Psoas muscle (tissue), 8 donors: ENCODE measurements around the gene RNF186. TPM values are rescaled to one million over a fixed set of nuclear protein-coding genes. Genes with fewer than 3 reads are reported as not detected.

Source experiments
- ATAC-seq, 4 donors: fragments of 200-7000 bp; cut with Tn5 transposase; one replicate each; pipeline ENCODE4 v1.9.1; 2020; ENCODE audit warnings: moderate library complexity in 3 of 4, mild to moderate bottlenecking in 2 of 4
- DNase-seq, 2 donors: peaks; one replicate each; pipeline ENCODE4 v3.0.0-alpha.2; 2020
- H3K27ac ChIP-seq: fragments of 200-600 bp; one replicate; pipeline ENCODE4 v1.8.0; 2022
- H3K27me3 ChIP-seq, 3 donors: fragments of 200-600 bp in 1 of 3; one replicate each; pipeline versions ENCODE4 v1.6.1 to v1.8.0; 2013 to 2022; ENCODE audit warnings: low read length in 2 of 3, mild to moderate bottlenecking in 2 of 3, moderate library complexity in 1 of 3; ENCODE audit not compliant: insufficient read depth in 3 of 3
- H3K36me3 ChIP-seq, 2 donors: fragments of 200-600 bp in 1 of 2; one replicate each; pipeline versions ENCODE4 v1.6.1 to v1.8.0; 2013 to 2022; ENCODE audit warnings: low read depth in 1 of 2, mild to moderate bottlenecking in 1 of 2, moderate library complexity in 1 of 2; ENCODE audit not compliant: insufficient read depth in 1 of 2
- H3K4me1 ChIP-seq: fragments of 200-600 bp; one replicate; pipeline ENCODE4 v1.8.0; 2022
- H3K4me3 ChIP-seq: fragments of 200-600 bp; one replicate; pipeline ENCODE4 v1.8.0; 2022; ENCODE audit warnings: mild to moderate bottlenecking
- H3K9me3 ChIP-seq: fragments of 200-600 bp; one replicate; pipeline ENCODE4 v1.8.0; 2022
- WGBS, 3 donors: extraction: QIAGEN DNeasy Blood & Tissue Kit; methylation state at CpG; one replicate each; pipeline versions ENCODE4 v1.1.6 to v1.1.7; 2013; 5-methylcytosine and 5-hydroxymethylcytosine counted together
- intact Hi-C, 2 donors: fragments of 100-400 bp; cut with DNase I; formaldehyde crosslinking; loops; one replicate each; pipeline versions ENCODE4 v1.11.0 to v1.14.2; 2022
- polyA plus RNA-seq, 3 donors: library from polyadenylated mRNA; stranded (reverse); fragments of 200-250 nt; gene quantifications; one replicate each; pipeline ENCODE4 v1.2.3, GENCODE V29; 2013
- total RNA-seq, 4 donors: library from RNA; stranded (reverse); fragmentation: NEBNext Ultra II Directional in 2 of 4; extraction: Animal tissue kit (Norgen Biotek cat#: 25700) in 2 of 4; gene quantifications; one replicate each; pipeline versions ENCODE4 v1.2.1 to v1.2.4, GENCODE V29; 2021 to 2023
- TF ChIP-seq, protein P1 (sequence below): fragments of 200-600 bp; IDR thresholded peaks from one replicate; pipeline ENCODE4 v1.8.0; 2022; ENCODE audit warnings: antibody characterized with exemption
- donor health status: healthy with polysubstance abuse.
- donor health status: DM: no; HTN: no; CAD: no; lungs with moderate emphysema.
- donor health status: Bipolar disorder and iron deficiency.
- donor health status: healthy.
- donor health status: DM: yes; HTN: yes; CAD: no.
- donor health status: DM: no; HTN: no; CAD: no.
- donor health status: DM: no; HTN: no; CAD: no.
- donor health status: DM: yes; HTN: yes; CAD: no.

The RNF186 gene
- total and polyA plus RNA-seq, 7 donors: 0.08 TPM; not detected in 6

DNA sequence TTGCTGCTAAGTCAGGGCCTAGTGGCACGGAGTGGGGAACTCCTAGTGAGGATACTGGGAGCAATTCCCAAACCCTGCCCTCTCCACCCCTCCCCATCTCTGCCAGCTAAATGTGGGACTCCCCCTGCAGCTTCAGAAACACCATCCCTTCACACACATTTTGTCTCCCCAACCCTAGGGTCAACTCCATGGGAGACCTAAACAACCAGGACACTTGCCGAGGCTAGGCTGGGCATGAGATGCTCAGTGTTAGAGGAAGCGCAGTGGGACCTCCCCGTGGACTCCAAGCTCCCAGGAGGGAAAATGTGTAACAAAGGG, 1.5 kb downstream of the RNF186 start:
- H3K4me3 ChIP-seq: no peak overlapping the region
- no peak overlapping the region for H3K27ac ChIP-seq
- intact Hi-C loops: loop anchor here in 1 of 2 donors (5.0 kb wide), 1 partner anchor 96 kb away; no protein-coding TSS in a partner anchor
- no peaks in the 10 kb centered on the region for H3K36me3 ChIP-seq
- no peaks in the 10 kb centered on the region for H3K9me3 ChIP-seq
- TF ChIP-seq, protein P1, sequence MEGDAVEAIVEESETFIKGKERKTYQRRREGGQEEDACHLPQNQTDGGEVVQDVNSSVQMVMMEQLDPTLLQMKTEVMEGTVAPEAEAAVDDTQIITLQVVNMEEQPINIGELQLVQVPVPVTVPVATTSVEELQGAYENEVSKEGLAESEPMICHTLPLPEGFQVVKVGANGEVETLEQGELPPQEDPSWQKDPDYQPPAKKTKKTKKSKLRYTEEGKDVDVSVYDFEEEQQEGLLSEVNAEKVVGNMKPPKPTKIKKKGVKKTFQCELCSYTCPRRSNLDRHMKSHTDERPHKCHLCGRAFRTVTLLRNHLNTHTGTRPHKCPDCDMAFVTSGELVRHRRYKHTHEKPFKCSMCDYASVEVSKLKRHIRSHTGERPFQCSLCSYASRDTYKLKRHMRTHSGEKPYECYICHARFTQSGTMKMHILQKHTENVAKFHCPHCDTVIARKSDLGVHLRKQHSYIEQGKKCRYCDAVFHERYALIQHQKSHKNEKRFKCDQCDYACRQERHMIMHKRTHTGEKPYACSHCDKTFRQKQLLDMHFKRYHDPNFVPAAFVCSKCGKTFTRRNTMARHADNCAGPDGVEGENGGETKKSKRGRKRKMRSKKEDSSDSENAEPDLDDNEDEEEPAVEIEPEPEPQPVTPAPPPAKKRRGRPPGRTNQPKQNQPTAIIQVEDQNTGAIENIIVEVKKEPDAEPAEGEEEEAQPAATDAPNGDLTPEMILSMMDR: no peak
- no peaks in the 10 kb centered on the region for H3K4me1 ChIP-seq
- no peaks in the 10 kb centered on the region for H3K27me3 ChIP-seq
- DNase-seq: no peak
- no peak for ATAC-seq
- 78 to 88% (median 87%) methylated on average over 4 of the region's 4 CpGs for WGBS, 3 donors

DNA sequence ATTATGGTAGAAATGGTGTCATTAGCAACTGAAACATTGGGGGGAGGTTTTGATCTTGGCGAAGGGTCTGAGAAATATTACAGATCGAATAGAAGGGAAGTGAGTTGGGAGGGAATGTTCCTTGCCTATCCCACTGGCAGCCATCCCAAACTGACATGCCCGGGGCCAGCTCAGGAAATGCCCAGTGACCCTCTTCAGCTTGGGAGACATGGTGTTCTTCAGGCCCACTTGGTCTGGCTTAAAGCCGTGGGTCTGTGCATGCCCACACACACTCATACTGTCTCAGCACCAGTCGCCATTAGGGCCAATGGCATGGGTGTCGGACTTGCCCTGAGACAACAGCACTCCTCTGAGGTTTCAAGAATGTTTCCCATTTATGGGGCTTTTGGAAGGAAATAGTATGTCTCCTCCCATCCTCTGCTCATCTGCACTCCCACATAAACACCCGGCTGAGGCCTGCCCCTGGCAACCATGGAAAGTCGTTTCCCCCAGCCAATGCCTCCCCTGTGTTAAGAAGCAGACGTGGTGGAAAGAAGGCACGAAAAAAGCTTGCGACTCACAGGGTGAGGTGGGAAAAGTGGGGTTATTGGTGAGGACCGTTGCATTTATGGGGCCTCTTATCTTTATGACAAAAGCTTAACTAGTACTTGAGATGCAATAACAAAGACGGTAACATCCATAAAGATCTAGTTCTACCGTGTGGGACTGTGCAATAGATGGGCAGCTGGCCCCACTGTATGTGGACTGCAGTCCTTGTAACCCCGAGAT, 2.0 kb downstream of the RNF186 start:
- Histone ChIP-seq H3K27ac (no peak overlapping the region), H3K27me3 (no peaks in the 10 kb centered on the region), H3K36me3 (no peaks in the 10 kb centered on the region), H3K4me3 (no peak overlapping the region), H3K9me3 (no peaks in the 10 kb centered on the region), H3K4me1 (no peaks in the 10 kb centered on the region)
- ATAC-seq (no peak), DNase-seq (no peak)
- 66 to 78% (median 72%) methylated on average over 15 of the region's 15 CpGs for WGBS, 3 donors
- intact Hi-C loops: loop anchor here in 1 of 2 donors (5.0 kb wide), 1 partner anchor 96 kb away; no protein-coding TSS in a partner anchor
- TF ChIP-seq, protein P1: no peak

DNA sequence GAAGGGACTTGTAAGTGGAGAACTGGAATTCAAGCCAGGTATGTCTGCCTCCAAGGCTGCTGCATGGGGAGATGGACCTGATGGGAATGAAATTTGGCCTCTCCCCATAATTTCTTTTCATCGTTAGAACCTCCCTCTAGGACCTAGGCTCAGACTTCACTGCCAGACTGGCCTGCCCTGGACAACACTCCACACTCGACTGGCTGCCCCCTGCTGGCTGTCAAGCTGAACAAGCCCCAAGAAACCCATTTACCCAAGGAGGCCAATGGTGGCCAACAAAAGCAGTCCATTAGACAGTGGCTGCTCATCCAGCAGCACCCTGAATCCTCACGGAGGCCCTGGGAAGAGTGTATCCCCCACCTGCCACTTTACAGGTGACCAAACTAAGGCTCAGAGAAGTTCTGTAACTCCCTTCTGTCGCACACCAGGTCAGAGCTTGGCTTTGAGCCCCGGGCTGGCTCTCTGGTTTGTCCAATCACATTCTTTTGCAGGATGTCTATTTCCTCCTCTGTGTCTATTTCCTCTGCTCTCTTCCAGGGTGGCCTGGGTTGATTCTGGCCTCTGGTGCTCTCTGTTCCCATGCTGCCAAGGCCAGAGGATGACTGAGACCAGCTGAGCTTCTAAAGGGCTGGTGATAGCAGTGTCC, 3.8 kb downstream of the RNF186 start:
- Histone ChIP-seq H3K4me1 (no peaks in the 10 kb centered on the region), H3K9me3 (no peaks in the 10 kb centered on the region), H3K4me3 (no peak overlapping the region), H3K36me3 (no peaks in the 10 kb centered on the region), H3K27me3 (no peaks in the 10 kb centered on the region), H3K27ac (no peak overlapping the region)
- intact Hi-C loops: loop anchor here in 1 of 2 donors (5.0 kb wide), 1 partner anchor 94 kb away; no protein-coding TSS in a partner anchor
- 56 to 62% (median 57%) methylated on average over 5 of the region's 5 CpGs for whole genome bisulfite sequencing, 3 donors
- peak in 1 of 4 donors; percentile 55 for ATAC-seq
- TF ChIP-seq, protein P1: peak; percentile 40
- DNase-seq: peak; percentile 43 to 59

DNA sequence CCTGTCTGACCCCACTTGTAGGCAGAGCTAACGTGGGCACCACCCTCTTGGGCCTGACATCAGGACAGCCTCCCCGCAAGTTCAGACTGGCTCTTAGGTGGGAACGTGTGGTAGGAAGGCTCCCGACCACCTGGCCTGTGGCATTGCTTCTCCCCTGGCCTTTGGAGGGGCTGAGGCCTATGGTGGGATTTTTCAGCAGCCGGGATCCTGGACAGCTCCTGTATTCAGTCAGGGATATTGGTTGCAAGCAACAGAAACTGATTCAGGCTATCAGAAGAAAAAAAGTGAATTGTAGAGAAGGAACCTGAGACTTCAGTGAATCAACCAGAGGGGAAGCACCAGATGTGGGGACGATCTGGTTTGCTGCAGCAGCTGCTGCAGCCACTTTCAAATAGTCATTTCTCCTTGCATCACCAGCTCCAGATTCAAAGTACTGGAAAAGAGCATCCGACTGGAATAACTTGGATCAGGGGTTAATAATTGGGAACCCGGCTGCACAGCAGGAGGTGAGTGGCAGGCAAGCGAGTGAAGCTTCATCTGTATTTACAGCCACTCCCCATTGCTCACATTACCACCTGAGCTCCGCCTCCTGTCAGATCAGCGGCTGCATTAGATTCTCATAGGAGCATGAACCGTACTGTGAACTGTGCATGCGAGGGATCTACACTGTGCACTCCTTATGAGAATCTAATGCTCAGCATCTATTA, 5.9 kb downstream of the RNF186 start:
- intact Hi-C loops: no loop called here
- Histone ChIP-seq H3K4me1 (no peaks in the 10 kb centered on the region), H3K9me3 (no peaks in the 10 kb centered on the region), H3K27ac (no peak overlapping the region), H3K27me3 (no peaks in the 10 kb centered on the region), H3K36me3 (no peaks in the 10 kb centered on the region), H3K4me3 (no peak overlapping the region)
- TF ChIP-seq, protein P1: no peak
- ATAC-seq (no peak), DNase-seq (no peak)
- 69 to 83% (median 75%) methylated on average over 13 of the region's 13 CpGs for WGBS, 3 donors
